Stimulated activated CD4-positive, alpha-beta T cell treated with anti-CD3 and anti-CD28 coated beads, TNF-alpha, amount 100 ng/mL, for 1 hour (primary cell): Measurements from ENCODE around the gene TNS1.

Experiments
- DNase-seq, 3 donors: peaks; one replicate each; pipeline ENCODE4 v3.0.0-alpha.2; 2020; ENCODE audit warnings: low read depth in 3 of 3, low spot score in 1 of 3

The TNS1 gene

GRCh38 chr2:217914078-217914477 is 88.7 kb downstream of the TNS1 start:
- no peak for DNase-seq

- DNase-seq, result no peak
Observed at GRCh38 chr2:217913436-217913835, 89.4 kb downstream of the TNS1 start.

GRCh38 chr2:217912098-217913024 is 90.4 kb downstream of the TNS1 start:
- DNase-seq, result no peak

- no peak for DNase-seq
Observed at GRCh38 chr2:217911283-217912097, 91.3 kb downstream of the TNS1 start.

- DNase-seq, result no peak
Observed at GRCh38 chr2:217910875-217911212, 92.0 kb downstream of the TNS1 start.

- no peak for DNase-seq
Observed at GRCh38 chr2:217909156-217909820, 93.5 kb downstream of the TNS1 start.

- no peak for DNase-seq
Observed at GRCh38 chr2:217908544-217908943, 94.3 kb downstream of the TNS1 start.

- DNase-seq, result no peak
Observed at GRCh38 chr2:217907266-217907665, 95.5 kb downstream of the TNS1 start.

- no peak for DNase-seq
Observed at GRCh38 chr2:217906798-217907197, 96.0 kb downstream of the TNS1 start.

- no peak for DNase-seq
Observed at GRCh38 chr2:217905896-217906295, 96.9 kb downstream of the TNS1 start.

GRCh38 chr2:217905395-217905794 is 97.4 kb downstream of the TNS1 start:
- DNase-seq, result no peak

GRCh38 chr2:217904614-217904965 is 98.2 kb downstream of the TNS1 start:
- no peak for DNase-seq

GRCh38 chr2:217903859-217904613 is 98.8 kb downstream of the TNS1 start:
- DNase-seq, result no peak

- DNase-seq, result no peak
Observed at GRCh38 chr2:217903142-217903858, 99.5 kb downstream of the TNS1 start.

- DNase-seq, result no peak
Observed at GRCh38 chr2:217902379-217903141, 100.2 kb downstream of the TNS1 start.

GRCh38 chr2:217901835-217902378 is 100.9 kb downstream of the TNS1 start:
- no peak for DNase-seq

GRCh38 chr2:217901400-217901799 is 101.4 kb downstream of the TNS1 start:
- DNase-seq, result no peak

GRCh38 chr2:217900780-217901360 is 101.9 kb downstream of the TNS1 start:
- no peak for DNase-seq
